HG03280 (cell line): Measurements from ENCODE around the gene OR8B4.
"Not testable (repeated sequence)": the region's sequence is repeated elsewhere in the genome, so short reads cannot be mapped to it uniquely, and the experiment has no call there.

Experiments used
- ATAC-seq: cut with Tn5 transposase; IDR thresholded peaks from one replicate; pipeline ENCODE4 v1.9.1; 2021; ENCODE audit warnings: mild to moderate bottlenecking, moderate library complexity; ENCODE audit not compliant: unreplicated experiment

Gene OR8B4, protein sequence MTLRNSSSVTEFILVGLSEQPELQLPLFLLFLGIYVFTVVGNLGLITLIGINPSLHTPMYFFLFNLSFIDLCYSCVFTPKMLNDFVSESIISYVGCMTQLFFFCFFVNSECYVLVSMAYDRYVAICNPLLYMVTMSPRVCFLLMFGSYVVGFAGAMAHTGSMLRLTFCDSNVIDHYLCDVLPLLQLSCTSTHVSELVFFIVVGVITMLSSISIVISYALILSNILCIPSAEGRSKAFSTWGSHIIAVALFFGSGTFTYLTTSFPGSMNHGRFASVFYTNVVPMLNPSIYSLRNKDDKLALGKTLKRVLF

DNA sequence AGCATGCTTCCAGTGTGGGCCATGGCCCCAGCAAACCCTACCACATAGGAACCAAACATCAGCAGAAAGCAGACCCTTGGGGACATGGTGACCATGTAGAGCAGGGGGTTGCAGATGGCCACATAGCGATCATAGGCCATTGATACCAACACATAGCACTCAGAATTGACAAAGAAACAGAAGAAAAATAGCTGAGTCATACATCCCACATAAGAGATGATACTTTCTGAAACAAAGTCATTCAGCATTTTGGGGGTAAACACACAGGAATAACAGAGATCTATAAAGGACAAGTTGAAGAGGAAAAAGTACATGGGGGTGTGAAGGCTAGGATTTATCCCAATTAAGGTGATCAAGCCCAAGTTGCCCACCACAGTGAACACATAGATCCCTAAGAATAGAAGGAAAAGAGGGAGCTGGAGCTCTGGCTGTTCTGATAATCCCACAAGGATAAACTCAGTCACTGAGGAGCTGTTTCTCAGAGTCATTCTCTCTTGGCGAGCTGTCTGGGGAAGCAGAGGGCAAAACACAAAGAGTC is at the start of gene OR8B4:
Gene OR8B4 (minus strand): TSS at position 488 of the 538 bp plus-strand sequence. CDS start 0 bp downstream, at position 488.
- ATAC-seq = no peak

DNA sequence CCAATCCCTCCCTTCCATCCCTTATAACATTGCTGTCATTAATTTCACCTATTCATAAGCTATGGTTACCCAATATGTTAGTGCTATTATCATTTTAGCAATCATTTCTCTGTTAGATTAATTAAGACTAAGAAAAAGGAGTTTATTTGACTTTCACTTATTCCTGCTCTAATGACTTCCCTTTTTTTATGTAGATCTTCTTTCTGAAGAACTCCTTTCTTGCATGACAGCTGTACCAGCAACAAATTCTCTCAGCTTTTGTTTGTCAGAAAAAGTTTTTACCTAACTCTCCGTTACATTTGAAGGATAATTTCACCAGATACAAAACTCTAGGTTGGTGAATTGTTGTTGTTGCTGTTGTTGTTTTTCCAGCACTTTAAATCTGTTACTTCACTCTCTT is 49.4 kb upstream of the OR8B4 start:
- no peak for ATAC-seq

DNA sequence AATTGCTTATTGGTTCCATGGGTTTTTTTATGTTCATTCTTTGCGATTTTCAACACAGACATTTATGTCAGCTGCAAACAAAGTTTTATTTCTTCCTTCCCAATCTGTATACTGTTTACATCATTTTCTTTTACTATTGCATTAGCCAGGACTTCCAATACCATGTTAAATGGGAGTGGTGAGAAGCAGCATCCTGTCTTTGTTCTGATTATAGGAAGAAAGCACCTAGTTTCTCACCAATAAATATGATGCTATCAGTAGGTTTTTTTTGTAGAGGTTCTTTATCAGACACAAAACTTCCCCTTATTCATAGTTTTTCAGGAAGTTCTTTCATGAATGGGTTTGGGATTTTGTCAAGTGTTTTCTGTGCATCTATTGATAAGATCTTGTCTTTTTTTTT is 48.8 kb upstream of the OR8B4 start:
- ATAC-seq = no peak

DNA sequence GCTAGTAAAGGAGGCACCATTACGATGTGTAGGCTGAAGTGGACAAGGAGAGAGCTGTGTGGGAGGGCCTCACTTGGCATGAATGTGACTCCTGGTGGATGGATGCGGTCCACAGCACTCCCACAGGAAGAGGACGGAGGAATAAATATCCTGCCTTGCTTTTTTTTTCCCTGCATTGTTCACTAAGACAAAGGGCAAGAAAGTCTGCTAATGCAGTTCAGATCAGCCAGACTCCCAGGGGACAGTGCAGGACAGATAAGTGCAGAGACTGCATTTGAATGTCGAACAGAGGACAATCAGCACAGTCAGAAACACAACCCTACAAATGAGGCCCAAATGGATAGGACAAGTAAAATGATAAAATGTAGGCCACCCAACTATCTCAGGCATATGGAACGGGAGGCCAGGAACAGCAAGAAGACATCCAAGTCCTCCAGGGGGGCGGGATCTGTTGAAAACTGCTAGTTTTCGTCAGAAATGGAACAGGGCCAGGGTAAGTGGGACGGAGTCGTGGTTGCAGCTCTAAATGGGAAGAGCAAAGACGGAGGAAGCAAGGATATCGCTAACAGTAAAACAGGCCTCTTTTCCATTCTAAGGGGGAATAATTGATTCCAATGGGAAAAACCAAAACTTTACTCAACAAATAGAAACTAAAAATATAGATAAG is 46.0 kb upstream of the OR8B4 start:
- ATAC-seq = no peak

DNA sequence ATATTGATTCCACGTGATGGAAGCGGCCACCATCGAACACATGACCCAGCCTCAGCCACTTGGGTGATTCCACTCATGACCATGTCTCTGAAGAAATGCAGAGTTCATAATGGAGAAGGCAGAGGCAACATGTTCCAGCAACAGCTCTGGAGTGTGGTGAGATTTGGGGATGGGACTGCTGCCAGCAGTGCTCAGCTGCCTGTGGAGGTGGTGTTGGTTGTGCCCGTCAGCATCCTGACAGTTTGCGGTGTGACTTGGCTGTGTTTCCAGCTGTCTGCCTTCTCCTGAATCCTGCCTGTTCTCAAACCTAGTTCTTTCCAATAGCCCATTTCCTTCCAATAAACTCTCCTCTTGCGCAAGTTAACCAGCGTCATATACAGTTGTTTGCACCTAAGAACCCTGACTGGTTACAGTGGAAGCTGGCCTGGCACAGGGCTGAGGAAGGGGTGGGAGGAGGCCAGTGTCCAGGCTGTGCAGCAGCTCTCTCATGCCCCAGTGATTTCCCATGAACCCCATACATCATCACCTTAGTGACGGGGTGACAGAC is 42.8 kb upstream of the OR8B4 start:
- ATAC-seq = no peak

DNA sequence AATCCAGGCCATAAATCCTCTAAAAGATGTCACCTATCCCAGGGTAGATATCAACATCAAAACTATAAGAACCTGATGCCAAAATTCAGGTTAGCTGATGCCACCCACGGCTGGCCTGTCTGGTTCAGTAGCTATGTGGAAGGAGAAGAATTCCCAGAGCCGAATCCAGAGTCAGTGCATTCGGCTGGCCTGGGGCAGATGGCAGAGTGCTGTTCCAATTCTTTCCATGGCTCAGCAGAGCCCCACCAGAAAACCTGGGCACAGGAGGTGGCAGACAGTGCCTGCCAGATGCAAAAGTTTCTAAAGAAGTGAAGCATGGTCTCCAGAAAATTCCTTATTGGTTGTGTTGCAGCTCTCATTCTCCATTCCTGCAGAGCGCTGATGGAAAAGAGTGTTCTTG is 40.7 kb upstream of the OR8B4 start:
- no peak for ATAC-seq

DNA sequence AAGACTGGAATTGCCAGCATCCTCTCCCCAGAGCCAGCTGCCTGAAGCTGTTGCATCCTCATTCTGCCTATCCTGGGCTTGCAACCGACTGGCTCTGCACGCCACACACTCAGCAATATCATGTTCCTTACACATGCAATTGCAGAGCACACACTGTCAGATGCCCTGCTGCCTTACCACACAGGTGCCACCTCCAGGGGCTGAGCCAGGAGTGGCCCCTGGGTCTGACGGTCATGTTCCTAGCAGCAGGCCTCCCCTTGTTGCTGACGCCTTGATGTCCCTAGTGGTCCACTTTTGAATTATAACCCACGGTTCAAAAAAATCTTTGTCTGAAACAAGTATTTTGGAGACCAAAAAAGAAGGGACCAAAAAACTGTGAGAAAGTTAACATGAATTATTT is 39.3 kb upstream of the OR8B4 start:
- ATAC-seq = no peak

DNA sequence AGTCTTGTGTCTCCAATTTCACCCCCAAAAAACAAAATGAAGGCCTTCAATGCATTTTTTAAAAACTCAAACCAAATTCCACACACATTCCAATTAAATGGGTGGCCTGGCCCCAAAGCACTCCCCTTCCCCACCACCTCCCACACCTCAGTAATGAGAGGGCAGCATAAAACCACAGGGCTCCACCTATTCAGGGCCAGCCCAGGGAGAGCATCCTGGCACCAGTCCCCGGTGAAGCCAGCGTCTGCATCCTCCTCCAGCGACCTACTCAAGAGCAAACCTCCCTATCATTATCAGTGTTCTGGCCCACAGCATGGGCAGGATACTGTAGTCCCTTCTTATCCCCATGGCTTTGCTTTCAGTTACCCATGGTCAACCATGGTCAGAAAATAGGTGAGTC is 38.7 kb upstream of the OR8B4 start:
- ATAC-seq = no peak

DNA sequence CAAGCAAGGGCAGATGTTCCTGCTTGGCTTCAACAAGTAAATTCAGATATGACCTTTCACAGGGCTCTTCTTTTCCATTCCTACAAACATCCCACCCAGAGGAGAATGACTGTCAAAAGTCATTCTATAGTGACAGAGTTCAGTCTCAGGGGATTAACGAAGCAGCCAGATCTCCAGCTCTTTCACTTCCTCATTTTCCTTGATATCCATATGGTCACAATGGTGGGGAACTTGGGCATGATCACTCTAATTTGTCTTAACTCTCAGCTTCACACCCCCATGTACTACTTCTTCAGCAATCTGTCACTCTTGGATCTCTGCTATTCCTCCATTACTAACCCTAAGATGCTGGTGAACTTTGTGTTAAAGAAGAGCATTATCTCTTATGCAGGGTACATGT is 35.8 kb upstream of the OR8B4 start:
- no peak for ATAC-seq

DNA sequence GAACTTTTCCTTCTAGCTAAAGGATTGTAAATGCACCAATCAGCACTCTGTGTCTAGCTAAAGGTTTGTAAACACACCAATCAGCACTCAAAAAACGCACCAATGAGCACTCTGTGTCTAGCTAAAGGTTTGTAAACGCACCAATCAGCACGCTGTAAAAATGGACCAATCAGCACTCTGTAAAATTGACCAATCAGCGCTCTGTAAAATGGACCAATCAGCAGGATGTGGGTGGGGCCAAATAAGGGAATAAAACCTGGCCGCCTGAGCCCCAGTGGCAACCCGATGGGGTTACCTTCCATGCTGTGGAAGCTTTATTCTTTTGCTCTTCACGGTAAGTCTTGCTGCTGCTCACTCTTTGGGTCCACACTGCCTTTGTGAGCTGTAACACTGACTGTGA is 34.7 kb upstream of the OR8B4 start:
- ATAC-seq = not testable (repeated sequence)

DNA sequence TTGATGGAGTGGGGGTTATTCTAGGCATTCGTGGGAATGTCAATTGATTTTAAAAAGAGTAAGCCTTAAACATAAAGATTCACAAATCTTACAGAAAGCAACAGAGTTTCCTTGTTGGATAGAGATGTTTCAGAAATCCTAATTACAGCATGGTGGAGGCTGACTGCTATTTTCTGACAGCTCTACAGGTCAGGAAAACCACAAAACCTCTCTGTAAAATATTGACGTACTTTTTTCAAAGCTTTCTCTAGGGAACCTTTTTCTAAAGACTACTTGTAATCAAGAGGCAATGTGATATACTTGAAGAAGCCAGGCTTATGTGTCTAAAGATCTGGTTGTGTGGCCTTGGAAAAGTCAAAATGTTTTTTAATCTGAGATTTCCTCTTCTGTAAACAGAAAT is 29.9 kb upstream of the OR8B4 start:
- no peak for ATAC-seq

DNA sequence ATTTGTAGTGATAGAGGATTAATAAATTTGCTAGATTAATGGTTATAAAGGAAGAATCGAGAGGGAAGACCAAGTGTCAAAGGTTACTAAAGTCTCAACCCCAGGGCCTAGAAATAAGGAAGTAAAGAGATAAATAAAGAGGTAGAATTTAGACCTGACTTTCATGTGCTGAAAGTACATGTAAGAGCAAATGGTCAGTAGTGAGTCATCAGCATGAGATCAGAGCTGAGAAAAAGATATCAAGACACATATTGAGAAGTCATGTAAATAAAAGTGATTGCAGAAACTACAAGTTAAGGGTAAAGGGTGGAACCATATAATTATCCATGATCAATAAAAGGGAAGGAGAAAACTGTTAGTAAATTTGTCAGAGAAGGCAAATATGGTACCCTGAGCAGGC is 22.2 kb upstream of the OR8B4 start:
- no peak for ATAC-seq

DNA sequence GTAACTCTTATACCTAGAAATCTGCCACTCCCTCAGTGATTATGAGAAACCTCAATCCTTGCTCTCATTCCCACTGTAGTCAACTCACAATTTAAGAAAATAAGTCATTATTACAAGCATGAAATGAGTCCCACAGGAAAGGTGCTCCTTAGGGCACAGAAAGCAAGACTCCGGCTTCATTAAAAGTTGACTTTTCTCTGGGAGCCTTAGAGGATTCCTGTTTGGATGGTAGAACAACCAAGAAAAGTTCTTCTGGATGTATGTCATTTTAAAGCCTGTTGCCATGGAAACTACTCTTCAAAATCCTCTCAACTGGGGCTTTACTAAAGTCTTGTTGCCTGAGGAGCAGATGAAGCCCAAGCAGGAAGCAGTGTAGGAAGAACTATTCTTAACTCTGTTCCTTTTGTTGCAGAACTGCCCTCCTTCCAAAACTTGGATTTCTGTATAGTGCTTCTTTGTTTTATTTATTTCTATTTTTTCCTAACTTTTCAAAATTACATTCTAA is 21.0 kb upstream of the OR8B4 start, which contains the start of gene OR8B8:
Gene OR8B8 (minus strand): TSS at position 51 of the 505 bp plus-strand sequence. CDS start 4,611 bp downstream, outside the sequence.
- no peak for ATAC-seq

DNA sequence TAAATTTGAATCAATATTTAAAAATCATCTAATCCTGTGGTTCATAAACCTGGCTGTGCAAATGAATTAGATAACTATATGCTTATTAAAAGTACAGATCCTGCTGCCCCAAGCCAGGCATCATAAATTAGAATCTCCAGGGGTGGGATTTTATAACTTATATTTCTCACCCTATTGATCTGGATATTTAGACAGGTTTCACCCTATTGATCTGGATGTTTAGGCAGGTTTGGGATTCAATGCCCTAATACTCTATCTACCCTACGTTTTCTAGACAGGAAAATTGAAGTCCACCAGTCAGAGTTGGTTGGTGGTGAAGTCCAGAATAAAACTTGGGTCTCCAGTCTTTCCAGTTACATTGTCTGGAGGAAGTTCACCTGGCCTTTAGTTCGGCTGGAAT is 18.2 kb upstream of the OR8B4 start:
- ATAC-seq = no peak

DNA sequence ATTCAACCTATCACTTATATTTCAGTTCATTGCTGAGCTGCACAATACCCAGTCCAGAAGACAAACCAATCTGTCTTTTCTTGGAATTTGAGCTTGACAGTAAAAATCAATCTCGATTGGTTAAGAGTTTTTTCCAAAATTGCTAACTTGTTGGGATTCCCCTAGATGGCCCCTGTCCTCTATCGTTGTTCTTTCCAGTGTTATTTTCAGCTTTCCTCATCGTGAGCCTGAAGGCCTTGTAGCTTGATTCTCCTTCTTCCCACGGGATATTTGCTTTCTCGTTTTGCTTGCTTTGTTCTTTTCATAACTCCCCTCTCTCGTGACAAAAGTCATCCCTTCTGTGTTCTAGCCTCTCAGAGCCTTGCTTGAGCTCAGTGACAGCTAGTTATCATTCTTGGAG is 17.8 kb upstream of the OR8B4 start:
- ATAC-seq = no peak

DNA sequence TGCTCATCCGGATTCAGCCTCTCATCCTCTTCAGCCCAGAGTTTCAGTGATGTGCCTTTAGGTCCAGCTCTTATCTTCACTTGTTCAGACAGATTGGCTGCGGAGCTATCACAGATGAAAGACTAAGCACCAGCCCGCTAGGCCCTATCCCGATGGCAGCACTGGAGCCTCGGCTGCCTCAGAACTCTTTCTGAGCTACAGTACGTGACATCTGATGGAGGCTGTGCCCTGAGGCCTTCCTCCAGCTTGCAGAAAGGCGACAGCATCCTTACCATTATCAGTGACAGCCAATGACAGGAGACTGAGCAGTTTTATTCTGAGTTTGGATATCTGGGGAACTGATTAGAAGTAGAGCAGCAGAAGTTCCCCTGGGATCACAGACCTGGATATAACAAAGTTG is 16.8 kb upstream of the OR8B4 start:
- ATAC-seq = no peak

DNA sequence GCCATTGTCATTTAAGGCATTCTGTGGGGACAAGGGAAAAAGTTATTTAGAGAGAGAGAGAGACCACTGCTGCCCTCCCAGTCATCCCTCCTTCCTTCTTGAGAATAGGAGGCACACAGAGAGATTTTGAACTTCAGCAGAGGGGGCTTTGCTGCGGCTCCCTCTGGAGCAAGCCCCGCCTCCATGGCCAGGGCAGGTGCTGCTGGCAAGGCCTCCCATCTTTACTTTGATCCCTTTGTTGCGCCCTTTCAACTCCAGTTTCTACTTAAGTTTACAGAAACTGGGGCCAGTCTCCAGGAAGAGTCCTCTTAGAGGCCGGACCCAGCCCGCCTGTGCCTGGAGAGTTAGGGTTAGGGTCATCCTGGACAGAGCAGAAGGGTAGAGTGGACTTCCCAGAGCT is 16.4 kb upstream of the OR8B4 start:
- ATAC-seq = no peak

DNA sequence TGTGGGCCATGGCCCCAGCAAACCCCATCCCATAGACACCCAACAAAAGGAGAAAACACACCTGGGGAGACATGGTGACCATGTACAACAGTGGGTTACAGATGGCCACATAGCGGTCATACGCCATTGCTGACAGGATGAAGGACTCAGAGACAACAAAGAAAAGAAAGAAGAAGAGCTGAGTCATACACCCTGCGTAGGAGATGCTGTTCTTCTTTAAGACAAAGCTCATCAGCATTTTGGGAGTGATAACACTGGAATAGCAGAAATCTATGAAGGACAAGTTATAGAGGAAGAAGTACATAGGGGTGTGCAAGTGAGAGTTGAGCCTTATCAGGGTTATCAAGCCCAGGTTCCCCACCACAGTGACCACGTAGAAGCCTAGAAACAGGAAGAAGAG is 15.9 kb upstream of the OR8B4 start:
- ATAC-seq = no peak

DNA sequence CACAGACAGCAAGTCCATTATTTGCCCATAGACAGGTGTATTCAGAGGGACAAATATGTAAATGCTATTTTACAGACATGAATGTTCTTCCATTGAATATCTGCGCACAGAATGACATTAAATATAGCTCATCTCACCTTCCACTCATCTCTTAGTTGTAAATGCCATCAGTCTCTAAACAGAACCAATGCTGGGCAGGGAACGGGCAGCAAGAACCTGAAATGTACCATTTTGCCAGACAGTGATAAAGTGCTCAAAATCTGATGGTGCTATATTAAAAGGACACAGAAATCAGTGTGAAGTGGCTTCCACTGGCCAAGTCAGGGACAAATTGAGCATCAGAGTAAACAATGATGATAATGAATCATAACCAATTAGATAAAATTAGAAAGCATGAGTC is 10.0 kb upstream of the OR8B4 start:
- ATAC-seq = no peak

DNA sequence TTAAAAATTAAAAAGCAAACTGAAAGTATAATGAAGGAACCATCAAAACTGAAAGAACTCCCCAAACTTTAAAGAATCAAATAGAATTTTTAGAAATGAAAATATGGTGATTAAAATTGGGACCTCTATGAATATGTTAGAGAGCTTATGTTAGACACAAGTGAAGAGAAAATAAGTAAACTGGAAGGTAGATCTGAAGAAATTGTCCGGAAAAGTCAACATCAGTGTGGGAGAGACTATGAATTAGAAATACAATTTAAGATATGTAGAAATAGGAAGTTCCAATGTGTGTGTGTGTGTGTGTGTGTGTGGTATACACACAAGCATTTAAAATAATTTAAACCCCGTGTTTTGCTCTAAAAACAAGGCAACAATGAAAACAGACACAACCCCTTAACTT is 4.9 kb upstream of the OR8B4 start:
- no peak for ATAC-seq

DNA sequence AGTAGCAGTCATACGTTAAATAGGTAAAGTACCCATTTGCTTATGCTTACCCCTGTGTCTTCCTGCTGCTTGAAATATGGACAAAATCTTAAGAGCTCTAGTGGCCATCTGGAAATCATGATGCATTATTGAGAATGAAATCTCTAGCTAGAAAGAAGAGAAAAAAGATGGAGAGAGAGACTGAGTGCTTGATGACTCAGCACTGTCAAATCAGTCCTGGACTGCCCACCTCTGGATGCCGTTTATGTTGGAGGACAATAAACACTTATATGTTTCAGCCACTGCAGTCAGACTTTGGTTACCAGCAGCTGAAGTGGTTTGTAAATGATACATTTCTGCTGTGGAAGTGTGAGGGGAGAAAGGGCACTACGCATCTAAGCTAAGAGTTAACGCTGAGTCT is 3.6 kb downstream of the OR8B4 start:
- ATAC-seq = no peak

DNA sequence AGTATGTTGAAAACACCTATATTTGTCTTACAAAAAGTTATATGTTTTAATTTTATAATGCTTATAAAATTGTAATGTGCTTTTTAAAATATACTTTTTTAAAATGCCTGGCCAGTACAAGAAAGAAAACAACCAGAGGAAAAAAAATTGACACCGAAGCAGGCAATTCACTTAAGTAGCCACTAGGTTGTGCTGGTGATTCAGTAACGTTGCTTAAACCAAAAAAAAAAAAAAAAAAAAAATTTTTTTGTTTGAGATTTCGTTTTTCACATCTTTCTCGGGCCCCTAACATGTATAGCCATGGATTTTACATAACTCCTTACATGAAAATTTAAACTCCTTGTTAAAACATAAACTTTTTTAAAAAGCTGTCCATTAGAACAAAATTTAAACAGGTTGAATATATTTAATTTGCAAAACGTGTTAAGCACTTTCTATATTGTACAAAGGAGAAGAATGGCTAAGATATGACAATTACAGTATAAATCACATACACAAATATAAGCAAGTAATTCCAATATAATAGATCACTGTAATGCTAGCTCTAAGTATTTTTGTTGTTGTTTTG is 9.2 kb downstream of the OR8B4 start:
- ATAC-seq = no peak
